Natural killer cell (primary cell): ENCODE results near the gene NSD2. TPM values are rescaled to one million over a fixed set of nuclear protein-coding genes. Genes with fewer than 3 reads are reported as not detected.

Source experiments
- ATAC-seq, 3 donors: fragments of 150-1000 bp in 2 of 3; fragments of 200-7000 bp in 1 of 3; cut with Tn5 transposase; 1 replicate in 1 of 3; 2 replicates in 2 of 3; pipeline ENCODE4 v1.10.0; 2021; ENCODE audit warnings: mild to moderate bottlenecking in 2 of 3, moderate library complexity in 2 of 3
- DNase-seq, 2 donors: peaks; one replicate each; pipeline versions ENCODE4 v3.0.0 to v3.0.0-alpha.2; 2013 to 2021; ENCODE audit warnings: mixed read lengths in 1 of 2
- H3K27ac ChIP-seq: one replicate; pipeline ENCODE4 v1.5.1; 2013; ENCODE audit warnings: mild to moderate bottlenecking, low read length
- H3K27me3 ChIP-seq: one replicate; pipeline ENCODE4 v1.6.1; 2013; ENCODE audit warnings: low read length; ENCODE audit not compliant: control insufficient read depth, insufficient read depth
- H3K36me3 ChIP-seq: one replicate; pipeline ENCODE4 v1.6.1; 2013; ENCODE audit warnings: low read length; ENCODE audit not compliant: control insufficient read depth, insufficient read depth
- H3K4me1 ChIP-seq: one replicate; pipeline ENCODE4 v1.6.1; 2013; ENCODE audit warnings: low read length; ENCODE audit not compliant: control insufficient read depth, insufficient read depth
- H3K4me3 ChIP-seq: one replicate; pipeline ENCODE4 v1.5.1; 2013; ENCODE audit warnings: low read length
- H3K9me3 ChIP-seq: one replicate; pipeline ENCODE4 v1.6.1; 2013; ENCODE audit warnings: low read length; ENCODE audit not compliant: control insufficient read depth, insufficient read depth
- H3K27ac Mint-ChIP-seq, 2 donors: one replicate each; pipeline ENCODE4 v1.8.0; 2022; ENCODE audit warnings: mild to moderate bottlenecking in 2 of 2, mixed read lengths in 2 of 2, moderate library complexity in 1 of 2
- H3K27me3 Mint-ChIP-seq, 2 donors: one replicate each; pipeline ENCODE4 v1.8.0; 2022; ENCODE audit warnings: low read depth in 2 of 2, mixed read lengths in 2 of 2
- H3K36me3 Mint-ChIP-seq: one replicate; pipeline ENCODE4 v1.8.0; 2022; ENCODE audit warnings: mixed read lengths
- H3K4me1 Mint-ChIP-seq, 2 donors: one replicate each; pipeline ENCODE4 v1.8.0; 2022; ENCODE audit warnings: mixed read lengths in 2 of 2
- H3K4me3 Mint-ChIP-seq: one replicate; pipeline ENCODE4 v1.8.0; 2022; ENCODE audit warnings: mild to moderate bottlenecking, moderate library complexity, mixed read lengths
- H3K9me3 Mint-ChIP-seq, 2 donors: one replicate each; pipeline ENCODE4 v1.8.0; 2022; ENCODE audit warnings: mixed read lengths in 2 of 2
- WGBS: methylation state at CpG from one replicate; pipeline ENCODE4 v1.1.7; 2013; ENCODE audit warnings: missing lambda C conversion rate; ENCODE audit not compliant: insufficient coverage; 5-methylcytosine and 5-hydroxymethylcytosine counted together
- intact Hi-C: fragments of 100-400 bp; cut with micrococcal nuclease; formaldehyde crosslinking; loops from one replicate; pipeline ENCODE4 v1.14.2; 2022
- total RNA-seq, 4 donors: library from RNA; stranded (reverse); fragments of 120-200 nt in 1 of 4; gene quantifications; one replicate each; pipeline versions ENCODE4 v1.2.3 to v1.2.4, GENCODE V29; 2013 to 2022
- TF ChIP-seq, protein P1 (sequence below): fragments of 200-600 bp; IDR thresholded peaks from one replicate; pipeline ENCODE4 v1.8.0; 2022; ENCODE audit warnings: antibody characterized with exemption

Gene NSD2
- total RNA-seq, 3 donors from 2014 or later (not counting 1 experiment from before 2014, with no cell fraction given) = 36.4 to 51.0 (median 48.3) TPM

DNA sequence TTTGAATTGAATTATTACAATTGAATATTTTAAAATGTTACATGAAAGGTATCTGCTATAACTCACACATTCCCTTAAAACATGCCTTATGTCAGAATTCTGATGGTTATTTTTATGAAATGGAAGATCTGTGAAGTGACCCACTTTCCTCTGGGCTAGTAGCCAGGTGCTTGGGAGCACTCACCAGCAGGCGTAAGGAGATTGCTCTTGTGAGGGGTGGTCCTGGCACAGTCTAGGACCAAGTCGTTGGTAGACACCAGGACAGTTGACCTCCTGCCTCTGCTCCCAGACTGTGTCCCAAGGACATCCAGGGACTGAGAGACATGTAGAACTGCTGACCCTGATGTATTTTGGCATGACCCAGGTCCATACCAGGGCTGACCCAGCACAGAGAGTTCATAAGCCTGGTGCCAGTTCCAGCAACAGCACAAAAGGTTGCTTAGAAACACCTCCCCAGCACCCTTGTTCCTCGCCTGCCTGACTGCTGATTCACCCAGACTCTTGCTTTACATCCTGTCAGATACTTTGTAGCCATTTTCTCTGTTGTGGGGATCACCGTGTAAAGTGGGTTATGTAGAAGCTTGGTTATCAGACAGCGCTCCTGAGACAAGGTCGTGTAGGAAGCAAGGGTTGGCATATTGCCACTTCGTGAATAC is 89.1 kb downstream of the NSD2 start:
- H3K4me1 ChIP-seq = no peaks in the 10 kb centered on the region
- H3K9me3 ChIP-seq = no peaks in the 10 kb centered on the region
- WGBS = 93% methylated on average over 6 of the region's 7 CpGs
- Mint-ChIP-seq H3K9me3 (no peaks in the 10 kb centered on the region), H3K4me3 (no peak overlapping the region), H3K27ac (no peak overlapping the region), H3K36me3 (no peaks in the 10 kb centered on the region), H3K27me3 (no peaks in the 10 kb centered on the region), H3K4me1 (no peaks in the 10 kb centered on the region)
- H3K27me3 ChIP-seq = no peaks in the 10 kb centered on the region
- intact Hi-C loops = no loop called here
- TF ChIP-seq, protein P1, sequence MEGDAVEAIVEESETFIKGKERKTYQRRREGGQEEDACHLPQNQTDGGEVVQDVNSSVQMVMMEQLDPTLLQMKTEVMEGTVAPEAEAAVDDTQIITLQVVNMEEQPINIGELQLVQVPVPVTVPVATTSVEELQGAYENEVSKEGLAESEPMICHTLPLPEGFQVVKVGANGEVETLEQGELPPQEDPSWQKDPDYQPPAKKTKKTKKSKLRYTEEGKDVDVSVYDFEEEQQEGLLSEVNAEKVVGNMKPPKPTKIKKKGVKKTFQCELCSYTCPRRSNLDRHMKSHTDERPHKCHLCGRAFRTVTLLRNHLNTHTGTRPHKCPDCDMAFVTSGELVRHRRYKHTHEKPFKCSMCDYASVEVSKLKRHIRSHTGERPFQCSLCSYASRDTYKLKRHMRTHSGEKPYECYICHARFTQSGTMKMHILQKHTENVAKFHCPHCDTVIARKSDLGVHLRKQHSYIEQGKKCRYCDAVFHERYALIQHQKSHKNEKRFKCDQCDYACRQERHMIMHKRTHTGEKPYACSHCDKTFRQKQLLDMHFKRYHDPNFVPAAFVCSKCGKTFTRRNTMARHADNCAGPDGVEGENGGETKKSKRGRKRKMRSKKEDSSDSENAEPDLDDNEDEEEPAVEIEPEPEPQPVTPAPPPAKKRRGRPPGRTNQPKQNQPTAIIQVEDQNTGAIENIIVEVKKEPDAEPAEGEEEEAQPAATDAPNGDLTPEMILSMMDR = no peak
- no peak for DNase-seq
- no peak for ATAC-seq
- H3K4me3 ChIP-seq = no peak overlapping the region
- H3K27ac ChIP-seq = no peak overlapping the region
- H3K36me3 ChIP-seq = peaks cover 27% of the 10 kb centered on the region

DNA sequence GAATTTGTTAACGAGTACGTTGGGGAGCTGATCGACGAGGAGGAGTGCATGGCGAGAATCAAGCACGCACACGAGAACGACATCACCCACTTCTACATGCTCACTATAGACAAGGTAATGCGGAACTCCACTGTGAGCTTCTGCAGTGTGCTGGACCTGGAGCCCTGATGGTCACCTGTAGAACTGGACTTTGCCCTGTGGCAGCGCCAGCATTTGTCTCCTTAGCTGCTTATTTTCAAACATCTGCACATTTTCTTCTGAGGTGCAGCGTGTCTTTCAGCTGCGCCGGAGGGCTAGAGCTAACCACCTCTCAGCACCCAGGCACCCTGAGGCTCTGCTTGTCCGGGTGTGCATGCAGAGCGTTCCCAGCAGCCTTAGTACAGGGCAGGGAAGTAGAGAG is 89.8 kb downstream of the NSD2 start:
- TF ChIP-seq, protein P1 = no peak
- Mint-ChIP-seq H3K27me3 (no peaks in the 10 kb centered on the region), H3K9me3 (no peaks in the 10 kb centered on the region), H3K4me1 (no peaks in the 10 kb centered on the region), H3K36me3 (no peaks in the 10 kb centered on the region), H3K4me3 (no peak overlapping the region), H3K27ac (no peak overlapping the region)
- Histone ChIP-seq H3K27me3 (no peaks in the 10 kb centered on the region), H3K27ac (no peak overlapping the region), H3K4me3 (no peak overlapping the region), H3K4me1 (no peaks in the 10 kb centered on the region), H3K36me3 (peaks cover 24% of the 10 kb centered on the region), H3K9me3 (no peaks in the 10 kb centered on the region)
- ATAC-seq (no peak), DNase-seq (no peak)
- intact Hi-C loops = no loop called here
- 98% methylated on average over 15 of the region's 15 CpGs for WGBS

DNA sequence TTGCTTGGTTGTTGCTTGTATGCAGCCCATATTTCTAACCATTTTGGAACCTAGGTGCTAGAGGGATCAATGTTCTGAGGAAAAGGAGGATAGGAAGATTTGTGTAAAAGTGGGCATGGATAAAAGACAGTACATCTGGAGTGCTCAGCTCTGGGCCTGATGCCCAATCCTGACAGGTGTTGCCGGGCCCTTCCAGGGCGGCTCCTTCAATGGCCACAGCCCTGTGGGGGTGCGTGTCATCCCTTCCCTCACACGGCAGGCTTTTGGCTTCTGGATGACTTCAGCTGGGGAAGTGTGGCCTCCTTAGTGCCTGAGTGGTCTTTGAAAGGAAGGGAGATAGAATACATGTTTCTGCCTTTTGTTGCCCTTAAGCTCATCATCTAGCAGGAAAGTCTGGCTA is 90.4 kb downstream of the NSD2 start:
- H3K36me3 Mint-ChIP-seq = no peaks in the 10 kb centered on the region
- WGBS = 100% methylated on average over 4 of the region's 4 CpGs
- Histone ChIP-seq H3K4me1 (no peaks in the 10 kb centered on the region), H3K27me3 (no peaks in the 10 kb centered on the region), H3K9me3 (no peaks in the 10 kb centered on the region), H3K27ac (no peak overlapping the region), H3K4me3 (no peak overlapping the region), H3K36me3 (peaks cover 24% of the 10 kb centered on the region)
- TF ChIP-seq, protein P1 = no peak
- DNase-seq (no peak), ATAC-seq (no peak)
- no peak overlapping the region for H3K4me3 Mint-ChIP-seq
- intact Hi-C loops = no loop called here
- no peaks in the 10 kb centered on the region for H3K9me3 Mint-ChIP-seq
- H3K27me3 Mint-ChIP-seq = no peaks in the 10 kb centered on the region
- H3K4me1 Mint-ChIP-seq = no peaks in the 10 kb centered on the region
- no peak overlapping the region for H3K27ac Mint-ChIP-seq

DNA sequence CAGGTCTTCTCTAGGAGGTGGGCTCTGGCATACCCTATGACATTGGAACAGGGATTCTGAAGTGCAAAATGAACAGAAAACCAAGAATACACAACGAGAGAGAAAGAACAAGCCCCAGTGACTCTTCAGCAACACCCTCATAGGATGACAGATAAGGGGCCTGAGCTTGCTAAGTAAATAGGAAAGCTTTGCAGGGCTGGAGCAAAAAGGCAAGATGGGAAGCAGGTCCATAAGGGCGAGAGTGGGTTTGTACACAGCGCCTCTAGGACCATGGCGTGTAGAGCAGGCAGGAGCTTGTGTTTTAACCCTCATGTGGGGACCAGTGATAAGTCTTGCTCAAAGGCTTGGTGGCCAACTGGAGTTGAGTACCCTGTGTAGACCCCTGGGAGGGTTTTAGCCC is 91.8 kb downstream of the NSD2 start:
- Histone ChIP-seq H3K27ac (no peak overlapping the region), H3K27me3 (no peaks in the 10 kb centered on the region), H3K4me1 (no peaks in the 10 kb centered on the region), H3K4me3 (no peak overlapping the region), H3K36me3 (peaks cover 24% of the 10 kb centered on the region), H3K9me3 (no peaks in the 10 kb centered on the region)
- no peak for ATAC-seq
- H3K27ac Mint-ChIP-seq = no peak overlapping the region
- H3K36me3 Mint-ChIP-seq = no peaks in the 10 kb centered on the region
- H3K27me3 Mint-ChIP-seq = no peaks in the 10 kb centered on the region
- 98% methylated on average over 4 of the region's 4 CpGs for WGBS
- H3K4me3 Mint-ChIP-seq = no peak overlapping the region
- TF ChIP-seq, protein P1 = no peak
- intact Hi-C loops = no loop called here
- no peaks in the 10 kb centered on the region for H3K4me1 Mint-ChIP-seq
- no peaks in the 10 kb centered on the region for H3K9me3 Mint-ChIP-seq
- DNase-seq = no peak
